Dermis blood vessel endothelial cell (primary cell): Measurements from ENCODE around the gene APOLD1. TPM values are rescaled to one million over a fixed set of nuclear protein-coding genes. Genes with fewer than 3 reads are reported as not detected.
"Not testable (repeated sequence)": the region's sequence is repeated elsewhere in the genome, so short reads cannot be mapped to it uniquely, and the experiment has no call there.

Experiments
- DNase-seq: peaks from one replicate; pipeline ENCODE4 v3.0.0; 2010
- total RNA-seq: library from RNA; depleted of rRNA; stranded (reverse); fragments of >200 nt; gene quantifications from 2 replicates; pipeline ENCODE4 v1.2.3, GENCODE V29; 2014

APOLD1 gene, protein sequence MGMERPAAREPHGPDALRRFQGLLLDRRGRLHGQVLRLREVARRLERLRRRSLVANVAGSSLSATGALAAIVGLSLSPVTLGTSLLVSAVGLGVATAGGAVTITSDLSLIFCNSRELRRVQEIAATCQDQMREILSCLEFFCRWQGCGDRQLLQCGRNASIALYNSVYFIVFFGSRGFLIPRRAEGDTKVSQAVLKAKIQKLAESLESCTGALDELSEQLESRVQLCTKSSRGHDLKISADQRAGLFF
- total RNA-seq, result 35.6 and 63.8 TPM in 2 replicates

DNA sequence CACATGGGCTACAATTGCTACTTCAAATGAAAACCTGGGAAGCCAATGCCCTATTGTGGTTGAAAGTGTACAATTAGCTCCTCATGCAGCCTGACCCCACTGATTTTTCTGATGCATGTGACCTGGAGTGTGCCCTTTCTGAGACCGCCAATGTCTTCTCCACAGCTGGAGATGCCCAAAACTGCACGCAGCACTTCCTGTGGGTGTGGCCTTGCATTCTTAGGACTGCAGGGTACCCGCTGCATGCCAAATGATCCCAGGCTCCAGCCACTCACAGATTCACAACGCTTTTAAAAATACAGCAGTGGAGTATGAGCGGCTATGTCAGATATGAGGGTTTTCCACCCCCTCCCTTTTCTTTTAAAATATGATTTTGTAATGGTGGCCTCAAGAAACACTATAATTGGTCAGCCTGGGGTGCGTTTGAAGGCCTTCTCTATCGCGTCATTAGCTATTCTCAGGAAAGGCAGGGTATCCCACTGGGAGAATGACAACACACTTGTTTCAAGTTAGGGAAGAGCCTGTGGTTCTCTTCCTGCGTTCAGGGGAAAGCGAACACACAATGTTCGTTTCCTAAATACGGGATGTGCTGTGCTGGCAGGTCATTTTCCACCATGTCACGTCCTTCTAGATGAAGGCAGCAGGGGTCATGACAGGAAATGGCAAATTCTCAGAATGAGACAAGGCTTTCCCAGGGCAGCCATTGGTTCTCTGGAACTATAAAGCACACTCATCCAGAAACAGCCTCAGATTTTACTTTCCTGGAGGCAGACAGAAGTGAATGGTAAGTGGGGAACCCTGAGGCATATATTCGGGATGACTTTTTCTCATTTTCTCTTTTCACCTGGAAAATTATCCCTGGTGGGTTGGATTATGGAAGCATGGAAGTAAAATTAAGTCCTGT is at the start of gene APOLD1:
TSS of gene APOLD1 (plus strand) at position 749 of the 904 bp plus-strand sequence. CDS start at position 782, 33 bp downstream.
- peak; percentile 99 for DNase-seq

- DNase-seq, result peak; percentile 75
These were observed 48.4 kb upstream of the APOLD1 start for GRCh38 chr12:12736759-12737676.

DNA sequence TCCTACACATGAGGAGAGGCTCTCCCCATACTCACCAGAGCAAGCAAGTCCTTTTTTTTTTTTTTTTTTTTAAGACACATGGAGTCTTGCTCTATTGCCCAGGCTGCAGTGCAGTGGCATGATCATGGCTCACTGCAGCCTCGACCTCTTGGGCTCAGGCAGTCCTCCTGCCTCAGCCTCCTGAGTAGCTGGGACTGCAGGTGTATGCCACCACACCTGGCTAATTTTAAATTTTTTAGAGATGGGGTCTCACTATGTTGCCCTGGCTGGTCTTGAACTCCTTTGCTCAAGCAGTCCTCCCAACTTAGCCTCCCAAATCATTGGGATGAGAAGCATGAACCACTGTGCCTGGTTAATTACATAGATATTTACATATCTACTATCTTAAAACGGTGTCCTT is 47.3 kb upstream of the APOLD1 start:
- DNase-seq, result not testable (repeated sequence)

GRCh38 chr12:12741660-12742059 is 43.8 kb upstream of the APOLD1 start:
- DNase-seq, result no peak

DNA sequence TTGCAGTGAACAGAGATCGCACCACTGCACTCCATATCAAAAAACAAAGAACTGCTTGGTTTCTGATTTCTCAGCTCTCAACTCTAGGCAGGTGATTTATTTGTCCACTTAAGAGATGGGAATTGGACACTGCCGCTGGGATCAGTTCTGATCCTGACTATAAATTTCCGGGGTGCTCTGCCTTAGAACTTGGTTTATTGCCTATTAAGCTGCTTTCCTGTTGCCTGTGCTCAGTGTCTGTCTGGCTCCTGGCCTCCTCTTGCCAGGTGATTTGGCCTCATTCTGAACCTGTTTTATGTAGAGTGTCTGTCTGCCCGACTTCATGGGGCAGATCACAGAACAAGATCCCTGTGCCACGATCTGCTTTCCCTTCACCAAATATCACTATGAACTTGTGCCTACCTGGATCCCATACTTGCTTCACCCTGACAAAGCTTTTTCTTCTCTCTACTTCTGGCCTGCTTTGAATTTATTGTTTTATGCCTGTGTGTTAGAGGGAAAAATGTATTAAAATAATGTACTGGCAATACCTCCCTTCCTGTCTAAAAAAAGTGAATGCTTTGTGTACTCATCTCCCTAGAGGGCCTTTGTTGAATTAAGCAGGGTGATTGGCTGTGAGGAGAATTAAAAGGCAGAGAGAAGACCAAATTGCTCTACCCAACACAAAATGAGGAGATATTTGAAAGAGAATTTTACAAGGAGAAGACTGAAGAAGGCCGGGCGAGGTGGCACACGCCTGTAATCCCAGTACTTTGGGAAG is 40.7 kb upstream of the APOLD1 start:
- no peak for DNase-seq

DNA sequence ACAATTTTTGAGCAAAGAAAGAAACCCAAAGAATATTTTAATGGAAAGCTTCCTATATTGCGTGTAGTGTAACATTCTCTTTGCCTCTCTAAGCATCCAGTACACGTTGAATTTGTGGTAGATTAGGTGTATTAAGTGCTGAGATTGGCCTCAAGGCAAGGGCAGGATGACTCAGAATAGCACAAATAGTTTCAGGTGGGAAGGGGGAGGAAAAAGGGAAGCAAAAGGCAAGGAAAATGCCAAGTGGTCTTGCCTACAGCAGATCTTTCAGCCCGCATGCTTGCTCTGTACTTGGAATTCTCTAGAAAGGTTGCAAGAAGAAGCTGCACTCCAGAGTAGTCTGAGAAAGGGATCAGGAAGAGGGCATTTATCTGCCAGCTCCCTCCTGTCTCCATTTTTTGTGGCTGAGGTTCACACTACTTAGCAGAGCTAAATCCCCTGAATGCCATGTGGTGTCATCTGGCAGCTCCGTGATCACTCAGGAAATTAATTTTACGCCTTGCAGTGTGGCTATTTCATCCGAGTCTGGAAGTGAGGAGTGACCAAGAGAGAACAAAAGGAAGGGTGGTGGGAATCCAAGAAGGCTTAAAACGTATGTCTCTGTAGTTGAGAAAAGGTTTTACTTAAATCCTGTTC is 39.8 kb upstream of the APOLD1 start:
- no peak for DNase-seq

- no peak for DNase-seq
These were observed 38.2 kb upstream of the APOLD1 start for GRCh38 chr12:12747278-12747677.

DNA sequence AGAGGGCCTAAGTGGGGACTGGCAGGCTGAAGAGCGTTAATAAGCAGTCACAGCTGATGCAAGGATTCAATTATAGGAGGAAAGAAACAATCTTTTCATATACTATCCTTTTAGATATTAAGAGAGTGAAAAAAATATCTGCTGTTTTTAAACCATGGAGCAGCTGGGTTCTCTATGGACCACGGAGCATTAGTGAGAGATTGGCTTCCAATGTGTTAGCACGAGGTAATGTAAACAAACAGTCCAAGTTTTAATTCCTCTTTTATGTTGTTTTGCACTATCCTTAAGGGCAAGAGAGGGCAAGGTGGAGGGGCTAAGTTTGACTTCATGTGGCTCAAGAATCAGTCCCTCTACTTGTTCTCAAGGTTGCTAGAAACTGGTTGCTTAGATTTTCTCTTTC is 37.4 kb upstream of the APOLD1 start:
- DNase-seq, result no peak

DNA sequence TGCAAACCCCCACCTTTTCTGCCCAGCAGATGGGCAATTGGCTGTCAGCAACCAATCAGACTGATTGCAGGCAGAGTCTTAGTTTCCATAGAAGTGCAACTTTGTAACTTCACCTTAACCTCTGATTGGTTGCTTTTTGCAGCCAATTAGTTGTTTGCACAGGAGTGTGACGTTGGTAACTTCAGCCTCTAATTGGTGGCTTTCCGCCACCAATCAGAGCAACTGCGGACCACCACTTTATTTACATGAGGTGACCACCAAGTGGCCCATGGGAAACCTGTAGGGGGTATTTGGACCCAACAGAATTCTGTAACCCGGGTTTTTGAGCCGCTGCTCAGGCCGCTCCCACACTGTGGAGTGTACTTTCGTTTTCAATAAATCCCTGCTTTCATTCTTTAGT is 36.0 kb upstream of the APOLD1 start:
- DNase-seq, result no peak

DNA sequence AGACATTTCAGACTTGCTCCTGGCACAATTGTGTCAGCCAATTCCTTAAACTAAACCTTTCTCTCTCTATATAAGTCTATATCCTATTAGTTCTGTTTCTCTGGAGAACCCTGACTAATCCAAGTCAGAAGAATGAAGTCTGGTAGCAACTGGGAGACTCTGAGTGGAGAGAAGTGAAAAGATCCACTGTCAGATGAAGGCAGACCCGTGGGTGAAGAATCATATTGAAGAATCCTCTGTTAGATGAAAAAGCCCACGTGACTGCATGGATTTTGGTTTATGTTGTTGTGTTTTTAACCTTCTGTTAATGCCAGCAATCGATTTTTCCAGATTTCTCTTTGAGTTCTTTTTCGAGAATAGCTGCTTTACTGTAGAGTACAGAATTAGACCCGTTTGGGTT is 29.5 kb upstream of the APOLD1 start:
- DNase-seq, result no peak

GRCh38 chr12:12757121-12757520 is 28.3 kb upstream of the APOLD1 start:
- DNase-seq, result no peak

DNA sequence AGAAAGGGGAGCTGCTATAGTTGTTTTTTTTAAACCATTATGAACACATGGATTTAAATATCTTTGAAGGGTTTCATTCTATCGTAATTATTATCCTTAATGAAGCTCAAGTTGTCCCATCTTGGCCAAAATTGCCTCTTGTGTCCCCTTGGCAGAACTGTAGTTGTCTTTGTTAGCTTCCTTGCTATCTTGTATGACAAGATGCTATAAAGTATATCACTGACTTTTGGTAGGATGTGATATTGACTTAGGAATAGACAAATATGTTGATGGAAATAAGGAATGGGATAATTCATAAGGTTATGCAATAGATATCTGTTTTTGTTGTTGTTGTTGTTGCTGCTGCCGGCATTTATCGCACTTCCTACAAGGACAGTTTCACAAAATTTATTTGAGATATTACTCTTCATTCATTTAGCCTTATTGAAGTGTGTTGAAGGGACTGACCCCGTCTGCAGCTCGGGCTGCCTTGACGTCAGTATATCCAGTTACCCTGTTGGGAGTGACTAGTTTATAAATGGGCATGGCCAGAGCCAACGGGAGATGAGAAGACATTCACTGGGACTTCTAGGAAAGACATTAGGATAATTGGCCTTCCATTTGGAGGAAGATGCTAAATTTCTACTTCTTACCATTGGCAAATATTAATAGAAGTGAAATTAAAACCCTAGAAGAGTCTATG is 26.1 kb upstream of the APOLD1 start:
- DNase-seq, result no peak

DNA sequence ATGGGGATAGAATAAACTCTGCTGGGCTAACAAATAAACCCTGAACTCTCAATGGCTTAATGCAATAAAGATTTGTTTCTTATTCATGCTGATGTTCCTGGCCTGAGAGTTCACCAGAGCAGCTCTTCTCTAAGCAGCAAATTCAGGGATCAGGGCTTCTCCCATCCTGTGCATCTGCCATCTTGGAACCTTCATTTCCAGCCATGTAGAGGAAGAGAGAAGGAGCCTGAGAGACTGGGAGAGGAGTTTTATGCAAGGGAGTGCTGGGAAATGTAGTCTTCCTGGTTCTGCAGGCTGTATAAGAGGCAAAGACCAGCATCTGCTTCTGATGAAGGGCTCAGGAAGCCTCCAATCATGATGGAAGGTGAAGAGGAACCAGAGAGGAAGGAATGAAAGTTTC is 20.6 kb upstream of the APOLD1 start:
- DNase-seq, result no peak

DNA sequence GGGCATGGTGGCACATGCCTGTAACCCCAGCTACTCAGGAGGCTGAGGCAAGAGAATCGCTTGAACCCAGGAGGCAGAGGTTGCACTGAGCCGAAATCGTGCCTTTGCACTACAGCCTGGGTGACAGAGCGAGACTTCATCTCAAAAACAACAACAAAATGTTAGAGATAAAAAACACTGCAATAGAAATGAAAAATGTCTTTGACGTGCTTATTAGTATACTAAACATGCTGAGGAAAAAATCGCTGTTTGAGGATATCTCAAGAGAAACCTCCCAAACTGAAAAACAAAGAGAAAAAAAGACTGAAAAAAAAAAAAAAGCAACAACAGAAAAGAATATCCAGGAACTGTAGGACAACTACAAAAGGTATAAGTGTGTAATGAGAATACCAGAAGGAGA is 15.2 kb upstream of the APOLD1 start:
- no peak for DNase-seq

DNA sequence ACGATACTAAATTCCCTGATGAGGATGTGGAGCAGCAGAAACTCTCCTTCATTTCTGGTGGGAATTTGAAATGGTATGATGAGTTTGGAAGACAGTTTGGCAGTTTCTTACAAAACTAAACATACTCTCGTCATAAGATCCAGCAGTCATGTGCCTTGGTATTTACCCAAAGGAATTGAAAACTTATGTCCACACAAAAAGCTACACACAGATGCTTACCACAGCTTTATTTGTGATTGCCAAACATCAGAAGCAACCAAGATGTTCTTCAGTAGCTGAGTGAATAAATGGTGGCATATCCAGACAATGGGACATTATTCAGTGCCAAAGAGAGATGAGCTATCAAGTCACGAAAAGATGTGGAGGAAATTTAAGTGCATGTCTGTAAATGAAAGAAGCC is 10.7 kb upstream of the APOLD1 start:
- DNase-seq, result no peak

- peak; percentile 93 for DNase-seq
These were observed 9.2 kb upstream of the APOLD1 start for GRCh38 chr12:12776261-12776660.

GRCh38 chr12:12777092-12777491 is 8.4 kb upstream of the APOLD1 start:
- DNase-seq, result peak; percentile 27

GRCh38 chr12:12779007-12779406 is 6.5 kb upstream of the APOLD1 start:
- no peak for DNase-seq

- DNase-seq, result peak; percentile 98
These were observed 5.9 kb upstream of the APOLD1 start for GRCh38 chr12:12779529-12779928.

GRCh38 chr12:12784116-12784515 is 1.3 kb upstream of the APOLD1 start:
- no peak for DNase-seq

- DNase-seq, result no peak
These were observed 869 bp downstream of the APOLD1 start for GRCh38 chr12:12786351-12786705.
